GM08714 (cell line): ENCODE results near the gene ASB4.
A peak's percentile ranks its signal among the peaks of the same experiment; 100 is the strongest.
"Not testable (repeated sequence)": the region's sequence is repeated elsewhere in the genome, so short reads cannot be mapped to it uniquely, and the experiment has no call there.

Experiments
- H3K4me3 ChIP-seq: fragments of 200-500 bp; sonication (Bioruptor generic); 2 replicates; pipeline ENCODE4 v1.5.1; 2014; ENCODE audit warnings: mild to moderate bottlenecking, low read length, inconsistent platforms
- ZNF274 ChIP-seq: IDR thresholded peaks from 2 replicates; pipeline ENCODE4 v1.6.1; 2012; ENCODE audit warnings: mild to moderate bottlenecking, low read depth, low read length

The ASB4 gene

DNA sequence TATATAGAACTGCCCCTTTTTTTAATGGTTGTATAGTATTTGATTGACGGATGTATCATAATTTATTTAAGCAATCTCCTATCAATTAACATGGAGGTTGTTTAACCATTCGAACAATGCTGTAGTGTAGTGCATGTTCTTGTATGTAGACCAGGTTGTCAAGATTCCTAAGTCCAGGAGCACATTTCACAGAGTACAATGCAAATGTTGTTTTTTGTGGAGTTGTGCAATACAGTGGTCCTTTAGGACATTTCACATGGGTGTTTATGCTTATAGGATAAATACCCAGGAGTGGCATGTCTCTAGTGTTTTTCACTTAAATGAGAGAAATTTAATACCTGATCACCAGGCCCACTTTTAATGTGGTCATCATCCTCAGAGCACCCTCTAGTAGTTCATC lies 8.1 kb downstream of the ASB4 start:
- no peak for TF ChIP-seq ZNF274
- H3K4me3 ChIP-seq = no peak overlapping the region

DNA sequence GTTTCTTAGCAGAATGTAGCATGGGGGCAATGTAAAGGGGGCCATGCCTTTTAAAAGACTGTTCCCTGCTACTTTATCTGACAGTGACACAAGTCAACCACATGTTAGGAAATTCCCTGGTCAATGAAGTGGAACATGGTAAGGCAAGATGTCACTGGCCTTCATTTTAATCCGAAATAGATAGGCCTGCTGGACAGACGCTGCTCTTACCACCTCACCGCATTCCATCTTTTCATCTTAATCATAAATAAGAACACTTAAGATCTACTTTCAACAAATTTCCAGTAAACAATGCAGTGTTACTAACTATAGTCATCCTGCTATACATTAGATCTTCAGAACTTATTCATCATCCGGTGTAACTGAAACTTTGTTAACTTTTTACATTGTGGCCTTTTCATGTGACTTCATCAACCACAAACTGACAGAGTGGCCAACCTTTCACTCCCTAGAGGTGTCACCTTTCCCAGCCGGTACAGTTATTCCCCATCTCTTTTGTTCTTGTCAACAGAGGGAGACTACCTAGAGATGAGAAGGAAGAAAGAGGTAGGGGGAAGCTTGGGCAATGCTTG lies 15.6 kb downstream of the ASB4 start:
- peak overlapping the region; percentile 41; the same call in 1 of the 2 replicates for H3K4me3 ChIP-seq
- no peak for TF ChIP-seq ZNF274

DNA sequence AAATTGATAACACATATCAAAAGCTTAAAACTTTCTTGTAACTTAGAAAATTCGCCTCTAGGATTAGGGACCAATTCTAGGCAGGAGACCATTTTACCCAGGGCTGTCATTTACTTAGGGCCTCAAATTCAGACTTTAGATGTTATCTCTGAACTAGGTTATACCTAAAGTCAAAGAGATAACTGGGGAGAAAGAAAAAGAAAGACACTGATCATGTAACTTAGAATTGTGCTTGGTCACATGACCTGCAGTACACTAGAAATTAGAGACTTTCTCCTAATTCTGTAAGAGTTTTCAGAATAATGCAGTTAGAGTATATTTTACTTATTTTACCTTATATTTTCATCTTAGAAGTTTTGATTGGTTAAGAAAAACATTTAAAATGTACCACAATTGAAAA lies 16.7 kb downstream of the ASB4 start:
- no peak overlapping the region for H3K4me3 ChIP-seq
- no peak for TF ChIP-seq ZNF274

DNA sequence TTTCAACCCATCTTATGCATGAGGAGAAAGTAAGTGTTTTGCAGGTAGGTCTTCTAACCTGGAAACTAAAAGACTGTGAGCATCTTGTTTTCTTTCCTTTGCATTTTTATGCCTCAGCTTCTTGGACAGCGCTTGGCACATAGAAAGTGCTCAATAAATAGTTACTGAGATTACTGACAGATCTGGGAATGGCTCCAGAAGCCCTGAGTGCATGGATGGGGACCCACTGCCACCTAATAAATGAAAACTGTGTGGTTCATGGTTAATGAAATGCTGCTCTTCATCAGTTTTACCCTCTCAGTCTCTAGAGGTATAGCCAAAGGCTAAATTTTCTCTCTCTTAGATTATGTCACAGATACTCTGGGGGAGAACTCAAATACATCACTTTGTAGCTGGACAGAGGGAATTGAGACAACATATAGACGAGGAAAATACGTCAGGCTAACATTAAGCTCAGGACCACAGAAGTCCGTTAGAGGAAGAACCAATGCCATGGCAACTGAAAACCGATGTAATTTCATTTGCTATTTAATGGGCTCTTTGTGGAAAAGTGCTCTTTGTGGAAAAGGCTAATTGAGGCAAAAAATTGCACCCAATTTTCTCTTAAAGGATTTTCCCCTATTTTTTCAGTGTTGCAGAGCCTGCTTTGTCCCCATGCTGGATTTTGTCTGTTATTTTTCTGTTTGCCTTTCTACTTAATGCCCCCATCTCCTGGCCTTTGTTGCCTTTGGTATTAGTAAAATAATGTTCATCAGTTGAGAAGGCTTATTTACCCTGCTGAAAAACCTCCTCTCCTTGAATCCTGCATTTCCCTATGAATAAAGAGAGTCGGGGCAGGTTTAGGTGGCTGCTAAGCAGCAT lies 17.8 kb downstream of the ASB4 start:
- H3K4me3 ChIP-seq = no peak overlapping the region

DNA sequence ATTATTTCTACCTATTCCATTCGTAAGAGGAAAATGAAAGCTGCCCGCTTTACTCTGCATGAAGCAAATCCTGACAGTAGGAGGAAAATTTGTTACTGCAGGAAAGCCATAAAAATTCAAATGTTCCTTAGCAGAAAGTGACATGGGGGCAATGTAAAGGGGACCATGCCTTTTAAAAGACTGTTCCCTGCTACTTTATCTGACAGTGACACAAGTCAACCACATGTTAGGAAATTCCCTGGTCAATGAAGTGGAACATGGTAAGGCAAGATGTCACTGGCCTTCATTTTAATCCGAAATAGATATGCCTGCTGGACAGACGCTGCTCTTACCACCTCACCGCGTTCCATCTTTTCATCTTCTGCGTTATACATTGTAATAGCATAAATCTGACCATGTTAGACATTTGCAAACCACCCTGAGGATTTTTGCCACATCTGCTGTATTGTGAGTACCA lies 18.4 kb downstream of the ASB4 start:
- H3K4me3 ChIP-seq = not testable (repeated sequence)

More for the DNA sequence above, 17.8 kb downstream of the ASB4 start:
- no peak for TF ChIP-seq ZNF274

DNA sequence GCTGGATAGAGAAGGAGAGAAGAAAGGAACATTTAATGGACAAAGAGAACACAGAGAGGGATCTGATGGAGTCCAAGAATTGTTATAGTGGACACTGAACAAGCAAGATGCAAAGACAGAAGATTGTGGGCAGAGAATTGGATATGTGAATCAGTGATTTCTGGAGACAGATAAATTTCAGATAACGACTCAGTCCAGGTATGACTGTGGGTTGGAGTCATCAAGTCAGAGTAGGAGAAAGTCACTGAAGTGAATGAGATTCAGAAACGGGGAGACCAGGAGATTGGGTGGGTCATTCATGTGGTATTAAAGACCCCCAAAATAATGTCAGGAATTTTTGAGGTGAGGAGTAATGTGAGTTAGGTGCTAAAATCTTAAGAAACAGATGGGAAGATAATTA lies 23.0 kb downstream of the ASB4 start:
- TF ChIP-seq ZNF274 = no peak
- H3K4me3 ChIP-seq = no peak overlapping the region

DNA sequence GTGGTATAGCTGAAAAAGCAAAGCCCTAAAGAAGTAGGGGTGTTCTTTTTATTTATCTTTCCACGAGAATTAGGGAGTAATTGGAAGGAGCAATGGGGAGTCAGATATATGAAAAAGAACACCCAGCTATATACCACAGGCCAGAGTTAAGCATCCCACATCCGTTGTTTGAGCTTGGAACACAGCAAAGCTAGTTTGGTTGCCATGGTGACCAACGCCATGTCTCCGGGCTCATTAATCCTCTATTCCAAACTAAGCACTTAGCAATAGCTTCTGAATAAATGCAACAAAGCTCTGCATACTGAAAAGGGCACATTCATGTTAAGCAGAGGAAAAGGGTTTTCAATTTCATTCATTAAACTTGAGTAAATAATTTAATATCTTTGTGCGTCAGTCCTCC lies 23.5 kb downstream of the ASB4 start:
- no peak for TF ChIP-seq ZNF274
- no peak overlapping the region for H3K4me3 ChIP-seq

DNA sequence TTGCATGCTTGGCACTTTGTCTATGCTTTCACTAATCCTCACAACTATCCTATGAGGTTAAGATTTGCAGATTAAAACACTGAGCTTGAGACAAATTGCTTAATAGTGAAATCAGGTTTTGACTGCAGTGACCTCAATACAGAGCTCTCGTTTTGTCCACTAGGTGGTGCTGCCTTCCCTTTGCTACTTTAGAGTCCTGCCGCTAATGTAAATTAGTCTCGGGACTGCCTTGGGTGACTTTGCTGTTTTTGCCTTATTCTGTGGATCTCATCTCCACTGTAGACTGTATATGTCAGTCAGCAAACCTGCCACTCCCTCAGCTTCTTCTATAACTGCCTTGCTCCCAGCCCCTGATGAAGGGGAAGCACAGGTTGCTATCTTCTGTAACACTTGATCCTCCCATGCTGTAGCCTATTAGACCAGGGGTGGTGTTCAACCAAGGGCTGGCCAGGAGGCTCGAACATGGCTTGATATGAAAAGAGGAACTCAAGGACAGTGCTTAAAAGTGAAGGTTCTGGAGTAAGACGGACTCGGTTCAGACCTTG lies 26.0 kb downstream of the ASB4 start:
- H3K4me3 ChIP-seq = no peak overlapping the region
- no peak for TF ChIP-seq ZNF274

DNA sequence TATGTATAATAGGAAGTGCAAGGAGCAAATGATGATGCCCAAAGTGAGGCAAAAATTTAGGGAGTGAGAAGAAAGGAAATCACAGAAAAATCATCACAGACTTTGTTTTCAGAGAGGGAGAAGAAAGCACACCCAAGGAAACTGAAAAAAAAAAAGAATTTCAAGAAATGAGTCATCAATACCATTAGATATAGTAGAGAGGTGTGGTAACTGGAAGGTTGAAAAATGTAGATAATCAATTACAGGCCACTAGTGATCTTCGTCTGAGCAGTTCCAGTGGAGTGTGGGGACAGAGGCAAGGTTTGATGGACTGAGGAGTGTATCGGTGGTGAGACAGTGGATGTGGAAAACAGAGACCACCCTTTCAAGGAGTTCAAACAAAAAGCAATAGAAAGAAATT lies 31.7 kb downstream of the ASB4 start:
- TF ChIP-seq ZNF274 = no peak
- peak overlapping the region; percentile 10; the same call in 1 of the 2 replicates for H3K4me3 ChIP-seq

DNA sequence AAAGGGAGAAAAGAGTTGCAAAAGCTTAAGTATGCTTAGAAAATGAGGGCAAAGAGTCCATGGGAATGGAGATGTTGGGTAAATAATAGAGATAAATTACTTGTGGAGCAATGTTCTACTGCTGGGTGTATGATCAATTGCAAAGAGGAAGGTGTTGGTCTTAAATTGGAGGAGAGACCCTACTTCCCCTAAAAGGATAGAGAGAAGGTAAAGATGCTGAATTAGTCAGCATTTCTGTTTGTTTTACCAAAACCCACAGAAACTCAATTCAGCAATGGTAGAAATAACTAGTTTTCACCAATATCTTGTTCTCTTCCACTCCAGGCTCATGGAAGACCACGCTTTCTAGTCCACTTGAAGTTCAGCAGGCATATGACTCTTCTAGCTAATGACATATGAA lies 32.1 kb downstream of the ASB4 start:
- TF ChIP-seq ZNF274 = no peak
- H3K4me3 ChIP-seq = peak overlapping the region; percentile 10; the same call in 1 of the 2 replicates

DNA sequence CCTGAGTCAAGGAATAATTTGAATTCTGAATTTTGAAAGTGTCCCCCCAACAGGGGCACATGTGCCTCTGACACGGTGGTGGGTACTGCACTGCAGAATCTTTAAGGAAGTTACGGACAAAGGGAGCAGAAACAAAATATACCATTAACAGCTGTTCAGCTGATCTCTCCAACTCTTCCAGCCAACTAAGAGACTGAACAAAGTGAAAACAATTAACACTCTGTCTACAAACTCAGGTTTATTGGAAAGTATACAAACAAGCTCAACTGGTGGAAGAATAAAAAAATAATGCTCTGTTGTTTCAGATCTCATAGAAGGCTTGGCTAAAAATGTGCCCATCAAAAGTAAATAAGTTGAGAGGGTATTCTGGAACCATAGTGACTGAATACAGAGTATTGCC lies 34.4 kb downstream of the ASB4 start:
- no peak overlapping the region for H3K4me3 ChIP-seq
- no peak for TF ChIP-seq ZNF274

DNA sequence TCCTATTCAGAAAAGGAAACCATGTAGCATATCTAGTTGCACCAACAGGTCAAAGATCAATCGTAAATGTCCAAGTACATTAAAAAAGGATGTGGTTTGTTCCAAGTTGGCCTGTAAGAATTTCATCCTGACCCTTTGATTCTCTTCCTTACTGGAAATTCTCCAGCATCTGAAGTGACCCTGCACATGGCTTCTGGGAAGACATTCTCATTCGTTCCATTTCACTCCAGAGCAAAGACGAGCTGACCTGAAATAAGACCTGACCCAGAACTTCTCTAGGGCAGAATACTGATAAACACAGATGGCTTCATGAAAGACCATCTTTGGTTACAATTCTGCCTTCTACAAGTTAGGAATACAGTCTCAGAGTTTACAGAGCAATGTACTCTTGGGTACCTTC lies 39.8 kb downstream of the ASB4 start:
- TF ChIP-seq ZNF274 = no peak
- no peak overlapping the region for H3K4me3 ChIP-seq

DNA sequence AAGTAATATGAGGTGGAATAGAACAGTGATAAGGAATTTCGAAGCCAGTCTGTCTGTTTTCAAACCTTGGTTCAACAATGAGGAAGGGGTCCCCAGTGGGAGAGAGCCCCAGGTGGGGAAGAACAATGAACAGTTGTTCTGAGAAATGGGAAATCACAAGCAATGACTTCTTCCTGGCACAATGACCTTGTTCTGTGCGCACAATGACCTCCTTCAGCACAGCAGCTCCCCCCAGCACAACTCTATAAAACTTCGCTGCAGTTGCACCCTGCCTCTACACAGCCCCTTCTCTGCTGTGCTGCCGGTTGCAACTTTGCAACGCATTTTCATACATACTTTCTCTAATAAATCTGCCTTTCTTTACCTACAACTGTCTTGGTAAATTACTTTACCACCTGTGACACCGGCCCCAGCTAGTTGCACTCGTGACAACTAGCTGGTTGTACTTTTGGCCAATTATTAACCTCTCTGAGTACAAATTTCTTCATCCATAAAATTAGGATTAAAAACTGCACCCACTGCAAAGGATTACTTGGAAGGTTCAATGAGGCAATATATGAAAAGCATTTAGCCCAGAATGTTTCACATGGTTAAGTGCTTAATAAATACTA lies 40.5 kb downstream of the ASB4 start:
- no peak for TF ChIP-seq ZNF274
- no peak overlapping the region for H3K4me3 ChIP-seq

DNA sequence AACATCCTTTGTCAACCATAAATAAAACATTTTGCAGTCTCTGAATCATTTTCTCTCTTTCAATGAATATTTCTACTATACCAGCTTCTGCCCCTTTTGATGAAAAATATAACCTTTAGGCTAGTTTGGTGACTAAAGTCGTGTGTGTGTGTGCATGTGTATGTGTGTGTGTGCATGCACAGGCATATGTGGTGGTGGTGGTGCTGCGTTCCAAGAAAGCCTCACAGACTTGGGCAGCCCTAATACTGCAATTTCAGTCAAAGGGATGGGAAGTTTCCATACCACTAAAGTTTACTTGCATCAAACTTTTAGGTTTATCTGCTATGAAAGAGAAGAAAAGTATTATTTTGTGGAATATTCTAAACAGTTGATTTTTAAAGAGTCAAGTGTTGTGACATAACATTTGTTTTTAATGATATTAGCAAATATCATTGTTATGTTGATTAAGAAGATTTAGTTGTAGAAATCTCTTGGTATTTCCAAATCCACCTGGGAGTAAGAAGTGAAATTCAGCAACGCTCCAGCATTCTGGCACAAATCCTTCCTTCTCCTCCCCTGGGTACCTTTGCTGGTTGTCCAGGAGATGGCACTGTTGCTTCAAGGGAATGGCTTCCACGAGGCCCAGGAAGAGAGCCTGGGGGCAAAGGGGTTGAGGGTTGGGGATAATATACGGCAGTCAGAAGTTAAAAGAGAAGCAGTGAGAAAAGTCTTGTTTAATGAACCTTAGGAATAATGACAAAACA lies 41.5 kb downstream of the ASB4 start:
- H3K4me3 ChIP-seq = no peak overlapping the region
- TF ChIP-seq ZNF274 = no peak
